NB4 (cell line): Measurements from ENCODE around the gene IFNG-AS1.

ENCODE experiments used
- CTCF ChIP-seq: IDR thresholded peaks from one replicate; pipeline ENCODE4 v1.5.1; 2012; ENCODE audit warnings: low read depth, low read length
- MAX ChIP-seq: IDR thresholded peaks from 2 replicates; pipeline ENCODE4 v1.6.1; 2011; ENCODE audit warnings: low read depth, low read length
- MYC ChIP-seq: IDR thresholded peaks from 2 replicates; pipeline ENCODE4 v1.6.1; 2011; ENCODE audit warnings: low read depth, low read length
- POLR2A ChIP-seq: IDR thresholded peaks from 2 replicates; pipeline ENCODE4 v1.6.1; 2011; ENCODE audit warnings: mild to moderate bottlenecking; ENCODE audit not compliant: insufficient read length; ENCODE audit errors: extremely low read depth

- TF ChIP-seq POLR2A (no peak), CTCF (no peak), MAX (no peak), MYC (no peak)
Observed at GRCh38 chr12:68016136-68016535, 26.9 kb downstream of the IFNG-AS1 start.
